ENCODE measurements around the gene CAST.

CAST gene

DNA sequence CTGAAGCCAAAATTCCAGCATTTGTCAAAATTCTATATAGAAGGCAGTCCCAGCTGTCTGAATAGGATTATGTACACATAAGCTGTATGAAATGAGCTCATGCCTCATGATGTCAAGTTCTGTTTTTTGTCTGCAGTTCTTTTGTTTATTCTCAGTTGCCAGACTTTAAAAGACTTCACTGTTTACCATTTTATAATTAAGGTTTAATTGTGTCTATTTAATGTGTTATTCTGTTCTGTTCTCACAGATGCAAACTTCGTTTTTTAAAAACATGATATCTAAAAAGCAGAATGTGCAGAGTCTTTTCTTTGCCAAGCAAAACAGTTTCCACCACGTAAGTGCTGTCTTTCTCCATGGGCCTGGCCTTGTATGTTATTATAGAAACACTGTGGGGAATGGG, 114.4 kb downstream of the CAST start:
- Histone ChIP-seq H3K9me2 (replicated peaks; ENCODE audit: insufficient read depth, low read length) (no peaks in the 10 kb centered on the region), H4K20me1 (ENCODE audit: low read depth, low read length) (no peaks in the 10 kb centered on the region), H3K4me2 (ENCODE audit: low read depth, low read length, poor library complexity, severe bottlenecking) (no peak overlapping the region), H3F3A (ENCODE audit: insufficient read depth) (no peaks in the 10 kb centered on the region), H3K79me2 (ENCODE audit: insufficient read depth, low read length) (no peaks in the 10 kb centered on the region), H3K36me3 (ENCODE audit: low read length) (peaks cover 35% of the 10 kb centered on the region), H2AFZ (ENCODE audit: low read depth, low read length, severe bottlenecking) (no peak overlapping the region), H3K4me3 (ENCODE audit: insufficient read depth, low read length, poor library complexity, severe bottlenecking) (no peak overlapping the region), H3K9me3 (ENCODE audit: insufficient read depth, low read length) (no peaks in the 10 kb centered on the region), H3K27ac (ENCODE audit: low read depth, low read length) (no peak overlapping the region), H3K9ac (ENCODE audit: low read length) (no peak overlapping the region), H3K27me3 (ENCODE audit: low read length) (no peaks in the 10 kb centered on the region)
- TF ChIP-seq, protein P1, sequence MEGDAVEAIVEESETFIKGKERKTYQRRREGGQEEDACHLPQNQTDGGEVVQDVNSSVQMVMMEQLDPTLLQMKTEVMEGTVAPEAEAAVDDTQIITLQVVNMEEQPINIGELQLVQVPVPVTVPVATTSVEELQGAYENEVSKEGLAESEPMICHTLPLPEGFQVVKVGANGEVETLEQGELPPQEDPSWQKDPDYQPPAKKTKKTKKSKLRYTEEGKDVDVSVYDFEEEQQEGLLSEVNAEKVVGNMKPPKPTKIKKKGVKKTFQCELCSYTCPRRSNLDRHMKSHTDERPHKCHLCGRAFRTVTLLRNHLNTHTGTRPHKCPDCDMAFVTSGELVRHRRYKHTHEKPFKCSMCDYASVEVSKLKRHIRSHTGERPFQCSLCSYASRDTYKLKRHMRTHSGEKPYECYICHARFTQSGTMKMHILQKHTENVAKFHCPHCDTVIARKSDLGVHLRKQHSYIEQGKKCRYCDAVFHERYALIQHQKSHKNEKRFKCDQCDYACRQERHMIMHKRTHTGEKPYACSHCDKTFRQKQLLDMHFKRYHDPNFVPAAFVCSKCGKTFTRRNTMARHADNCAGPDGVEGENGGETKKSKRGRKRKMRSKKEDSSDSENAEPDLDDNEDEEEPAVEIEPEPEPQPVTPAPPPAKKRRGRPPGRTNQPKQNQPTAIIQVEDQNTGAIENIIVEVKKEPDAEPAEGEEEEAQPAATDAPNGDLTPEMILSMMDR (IDR thresholded peaks at IDR 0.05; ENCODE audit: insufficient read depth, low read length, poor library complexity, severe bottlenecking), result no peak
- TF ChIP-seq EZH2phosphoT487 (conservative IDR thresholded peaks at IDR 0.05; ENCODE audit: low read length), result no peak

DNA sequence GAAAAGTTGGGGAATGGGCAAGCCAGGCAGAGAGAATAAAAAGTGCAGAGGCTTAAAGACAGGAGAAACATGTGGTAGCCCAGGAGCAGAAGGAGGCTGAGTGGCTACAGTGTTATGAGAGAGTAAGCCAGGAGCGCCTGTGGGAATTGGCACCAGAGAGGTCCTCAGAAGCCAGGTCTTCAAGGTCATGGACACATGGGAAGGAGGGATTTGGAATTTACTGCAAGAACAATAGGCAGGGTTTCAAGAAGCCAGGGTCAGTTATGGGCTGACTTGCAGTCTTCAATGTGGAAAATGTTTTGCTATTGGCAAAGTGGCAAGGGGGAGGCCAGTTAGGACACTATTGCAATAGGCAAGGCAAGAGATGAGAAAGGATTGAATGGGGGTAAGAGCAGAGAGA, 116.2 kb downstream of the CAST start:
- Histone ChIP-seq H3K4me2 (ENCODE audit: low read depth, low read length, poor library complexity, severe bottlenecking) (no peak overlapping the region), H3F3A (ENCODE audit: insufficient read depth) (no peaks in the 10 kb centered on the region), H3K27me3 (ENCODE audit: low read length) (no peaks in the 10 kb centered on the region), H4K20me1 (ENCODE audit: low read depth, low read length) (no peaks in the 10 kb centered on the region), H3K79me2 (ENCODE audit: insufficient read depth, low read length) (no peaks in the 10 kb centered on the region), H3K4me3 (ENCODE audit: insufficient read depth, low read length, poor library complexity, severe bottlenecking) (no peak overlapping the region), H3K9ac (ENCODE audit: low read length) (no peak overlapping the region), H3K9me2 (replicated peaks; ENCODE audit: insufficient read depth, low read length) (no peaks in the 10 kb centered on the region), H3K36me3 (ENCODE audit: low read length) (peaks cover 30% of the 10 kb centered on the region), H3K27ac (ENCODE audit: low read depth, low read length) (no peak overlapping the region), H2AFZ (ENCODE audit: low read depth, low read length, severe bottlenecking) (no peak overlapping the region), H3K9me3 (ENCODE audit: insufficient read depth, low read length) (no peaks in the 10 kb centered on the region)
- no peak for TF ChIP-seq EZH2phosphoT487 (conservative IDR thresholded peaks at IDR 0.05; ENCODE audit: low read length)
- TF ChIP-seq, protein P1 (IDR thresholded peaks at IDR 0.05; ENCODE audit: insufficient read depth, low read length, poor library complexity, severe bottlenecking), result no peak

DNA sequence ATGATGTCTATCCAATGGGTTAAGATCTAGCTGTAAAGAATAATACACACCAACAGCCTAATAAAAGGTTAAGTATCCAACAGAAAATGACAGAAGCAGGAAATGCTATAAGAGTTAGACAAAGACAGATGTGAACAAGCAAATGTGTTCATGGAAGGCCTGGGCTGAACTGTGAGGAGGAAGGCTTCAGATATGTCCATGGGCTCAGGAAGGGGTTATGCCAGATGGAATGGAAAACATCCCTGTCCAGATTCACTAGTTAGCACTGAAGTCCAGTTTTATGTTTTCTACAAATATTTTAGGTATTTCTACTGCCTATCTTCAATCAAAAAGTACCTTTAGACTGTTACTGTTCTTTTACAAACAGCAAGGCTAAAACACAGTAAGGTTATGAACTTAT, 118.5 kb downstream of the CAST start:
- no peak overlapping the region for H2AFZ ChIP-seq (ENCODE audit: low read depth, low read length, severe bottlenecking)
- no peaks in the 10 kb centered on the region for H3K9me3 ChIP-seq (ENCODE audit: insufficient read depth, low read length)
- no peak overlapping the region for H3K4me2 ChIP-seq (ENCODE audit: low read depth, low read length, poor library complexity, severe bottlenecking)
- H3K4me3 ChIP-seq (ENCODE audit: insufficient read depth, low read length, poor library complexity, severe bottlenecking), result no peak overlapping the region
- no peaks in the 10 kb centered on the region for H3K27me3 ChIP-seq (ENCODE audit: low read length)
- H4K20me1 ChIP-seq (ENCODE audit: low read depth, low read length), result no peaks in the 10 kb centered on the region
- H3K79me2 ChIP-seq (ENCODE audit: insufficient read depth, low read length), result no peaks in the 10 kb centered on the region
- H3F3A ChIP-seq (ENCODE audit: insufficient read depth), result no peaks in the 10 kb centered on the region
- no peaks in the 10 kb centered on the region for H3K9me2 ChIP-seq (replicated peaks; ENCODE audit: insufficient read depth, low read length)
- TF ChIP-seq, protein P1 (IDR thresholded peaks at IDR 0.05; ENCODE audit: insufficient read depth, low read length, poor library complexity, severe bottlenecking), result no peak
- H3K27ac ChIP-seq (ENCODE audit: low read depth, low read length), result no peak overlapping the region
- H3K36me3 ChIP-seq (ENCODE audit: low read length), result peaks cover 12% of the 10 kb centered on the region; the same call in 1 of the 2 replicates
- H3K9ac ChIP-seq (ENCODE audit: low read length), result no peak overlapping the region

Measured in SU-DHL-6 (cell line).